OCI-LY7 (cell line): ENCODE data around the gene AADAC.

Source experiments
- CTCF ChIP-seq: fragments of 200-600 bp; sonication (generic); conservative IDR thresholded peaks from 2 replicates; pipeline ENCODE4 v1.5.1; 2014; ENCODE audit warnings: mild to moderate bottlenecking, antibody characterized with exemption, low read length, moderate library complexity, mixed read lengths
- EZH2phosphoT487 ChIP-seq: fragments of 200-600 bp; sonication (generic); IDR thresholded peaks from 2 replicates; pipeline ENCODE4 v1.6.1; 2018; ENCODE audit warnings: low read depth, borderline replicate concordance, mild to moderate bottlenecking, mixed run types, antibody characterized with exemption, low read length, moderate library complexity, mixed read lengths

DNA sequence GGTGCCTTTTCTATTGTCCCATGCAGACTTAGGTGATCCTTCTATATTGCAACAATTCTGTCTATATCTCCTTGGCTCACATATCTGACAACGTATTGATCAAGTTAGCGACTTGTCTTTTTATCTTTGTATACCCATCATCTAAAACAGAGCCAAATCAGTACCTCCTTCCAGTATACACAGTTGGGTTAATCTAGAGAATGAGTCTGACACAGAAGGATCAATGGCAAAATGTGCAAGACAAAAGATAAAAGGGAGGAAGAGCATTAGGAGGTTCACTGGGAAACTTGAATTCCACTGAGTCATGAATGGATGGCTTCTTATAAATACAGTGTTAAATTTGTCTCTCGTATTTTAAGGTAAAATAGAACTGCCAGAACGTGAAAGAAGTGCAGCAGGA is 6.0 kb downstream of the AADAC start:
- no peak for TF ChIP-seq CTCF
- no peak for TF ChIP-seq EZH2phosphoT487
